Stimulated activated CD4-positive, alpha-beta T cell treated with anti-CD3 and anti-CD28 coated beads, Interleukin-4, amount 100 ng/mL, for 4 hours (primary cell): ENCODE measurements around the gene GNL2.
"Not testable (repeated sequence)": the region's sequence is repeated elsewhere in the genome, so short reads cannot be mapped to it uniquely, and the experiment has no call there.

ENCODE experiments used
- DNase-seq, 2 experiments: peaks; one replicate each; pipeline ENCODE4 v3.0.0-alpha.2; 2020

GNL2 gene

GRCh38 chr1:37559080-37559479, 36.7 kb downstream of the GNL2 start:
- DNase-seq: no peak

- no peak for DNase-seq
These were observed 37.3 kb downstream of the GNL2 start for GRCh38 chr1:37558411-37558810.

GRCh38 chr1:37557402-37557801, 38.3 kb downstream of the GNL2 start:
- DNase-seq: no peak

DNA sequence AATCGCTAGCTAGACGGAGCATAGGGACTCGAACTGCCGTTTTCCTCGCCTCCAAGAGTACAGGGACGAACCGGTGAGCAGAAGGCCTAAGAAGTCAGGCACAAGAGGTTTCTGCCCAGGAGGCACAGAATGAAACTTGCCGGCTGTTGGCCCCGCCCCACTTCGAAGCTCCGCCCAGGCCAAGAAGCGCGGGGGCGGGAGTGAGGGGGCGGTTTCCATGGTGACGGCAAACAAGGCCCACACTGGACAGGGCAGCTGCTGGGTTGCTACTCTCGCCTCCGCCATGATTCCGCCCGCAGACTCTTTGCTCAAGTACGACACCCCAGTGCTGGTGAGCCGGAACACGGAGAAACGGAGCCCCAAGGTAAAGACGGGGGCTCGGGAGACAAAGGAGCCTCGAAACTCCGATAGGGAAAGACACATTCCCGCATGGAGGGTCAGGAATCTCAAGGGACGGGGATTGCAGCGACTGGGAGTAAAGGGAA, 39.0 kb downstream of the GNL2 start, which contains the start of gene DNALI1:
Gene DNALI1, plus strand, starts transcription at position 229 of the 485 bp plus-strand sequence. Its CDS starts 55 bp downstream, at position 284.
- peak in 1 of 2 experiments; percentile 9 for DNase-seq

DNA sequence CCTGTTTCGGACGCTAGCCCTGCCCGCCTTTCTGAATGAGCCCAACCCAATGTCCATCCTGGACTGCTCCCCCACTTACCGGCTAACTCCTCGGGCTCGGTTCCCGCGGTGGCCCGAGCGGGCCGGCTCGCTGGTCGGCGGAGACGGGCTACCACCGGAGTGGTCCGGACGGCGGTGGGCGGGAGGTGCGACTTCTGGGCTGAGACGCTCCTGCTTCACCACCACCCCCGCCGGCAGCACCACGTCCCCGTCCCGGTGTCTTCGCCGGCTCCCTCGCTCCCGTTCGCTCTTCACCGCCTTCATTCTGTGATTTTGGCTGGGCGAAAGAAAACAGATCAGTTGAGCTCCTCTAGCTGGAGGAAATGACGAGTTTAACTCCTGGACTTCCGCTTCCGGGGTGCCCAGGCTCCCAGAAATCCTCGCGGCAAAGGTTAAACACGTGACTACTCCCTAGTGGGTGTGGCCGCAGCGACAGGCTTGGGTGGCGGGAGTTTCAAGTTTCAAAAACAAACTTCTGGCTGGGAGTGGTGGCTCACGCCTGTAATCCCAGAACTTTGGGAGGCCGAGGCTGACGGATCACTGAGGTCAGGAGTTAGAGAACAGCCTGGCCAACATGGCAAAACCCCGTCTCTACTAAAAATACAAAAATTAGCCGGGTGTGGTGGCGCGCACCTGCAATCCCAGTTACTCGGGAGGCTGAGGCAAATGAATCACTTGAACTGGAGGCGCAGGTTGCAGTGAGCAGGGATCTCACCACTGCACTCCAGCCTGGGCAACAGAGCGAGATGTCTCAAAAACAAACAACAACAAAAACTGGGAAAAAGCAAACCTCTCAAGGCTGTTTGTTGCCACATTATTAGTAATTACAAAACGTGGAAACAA, 41.6 kb downstream of the GNL2 start, which contains the start of gene SNIP1:
Gene SNIP1, minus strand, starts transcription at position 367 of the 882 bp plus-strand sequence. Its CDS starts 64 bp downstream, at position 303.
- peak; percentile 75 to 93 for DNase-seq

- DNase-seq: no peak
These were observed 42.2 kb downstream of the GNL2 start for GRCh38 chr1:37553598-37553926.

- no peak for DNase-seq
These were observed 46.4 kb downstream of the GNL2 start for GRCh38 chr1:37549341-37549740.

GRCh38 chr1:37545019-37545418, 50.7 kb downstream of the GNL2 start:
- DNase-seq: no peak

DNA sequence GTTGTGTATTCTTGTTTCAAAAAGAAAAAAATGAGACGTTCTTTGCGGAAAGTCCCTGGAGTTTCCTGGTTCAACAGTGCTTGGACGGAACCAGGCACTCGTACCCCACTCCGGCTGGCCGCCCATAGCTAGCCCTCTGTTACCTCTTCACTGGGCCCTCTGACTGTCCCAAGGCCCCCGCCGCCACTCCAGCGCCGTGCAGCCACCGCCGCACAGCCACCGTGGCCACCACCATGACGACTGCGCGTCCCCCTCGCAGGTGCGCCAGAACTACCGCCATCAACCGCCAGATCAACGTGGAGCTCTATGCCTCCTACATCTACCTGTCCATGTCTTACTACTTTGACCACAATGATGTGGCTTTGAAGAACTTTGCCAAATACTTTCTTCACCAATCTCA, 51.2 kb downstream of the GNL2 start:
- DNase-seq: no peak

DNA sequence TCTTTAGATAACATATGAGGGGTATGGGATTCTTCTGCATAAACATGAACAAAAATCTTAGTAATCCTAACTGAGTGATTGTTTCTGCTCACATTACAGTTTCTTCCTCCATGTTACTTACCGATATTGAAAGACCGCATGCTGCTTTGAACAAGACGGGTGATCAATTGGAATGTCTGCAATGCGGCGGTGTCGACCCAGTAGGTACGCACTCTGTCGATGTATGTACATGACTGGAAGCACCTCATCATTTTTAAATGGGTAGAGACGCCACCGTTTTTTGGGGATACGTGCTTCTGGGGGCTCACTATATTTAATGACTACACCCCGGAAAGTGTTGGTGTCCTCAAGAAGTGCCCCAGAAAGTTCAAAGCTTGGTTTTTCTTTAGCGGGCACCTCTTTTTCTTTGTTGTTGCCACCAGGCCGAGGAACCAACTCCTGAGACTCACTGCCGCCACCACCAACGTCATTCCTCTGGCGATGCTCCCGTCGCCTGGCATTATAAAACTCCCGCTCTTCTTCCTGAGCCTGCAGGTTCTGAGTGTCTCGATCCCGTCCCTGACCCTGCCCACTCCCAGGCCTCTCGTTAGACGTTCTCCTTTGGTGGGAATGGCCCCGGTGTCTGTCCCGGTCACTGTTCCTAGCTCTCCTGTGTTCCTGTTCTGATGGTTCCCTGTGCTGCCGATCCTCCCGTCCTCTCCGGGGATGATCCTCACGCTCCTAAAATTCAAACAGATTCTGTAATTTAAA, 55.5 kb downstream of the GNL2 start:
- DNase-seq: no peak

DNA sequence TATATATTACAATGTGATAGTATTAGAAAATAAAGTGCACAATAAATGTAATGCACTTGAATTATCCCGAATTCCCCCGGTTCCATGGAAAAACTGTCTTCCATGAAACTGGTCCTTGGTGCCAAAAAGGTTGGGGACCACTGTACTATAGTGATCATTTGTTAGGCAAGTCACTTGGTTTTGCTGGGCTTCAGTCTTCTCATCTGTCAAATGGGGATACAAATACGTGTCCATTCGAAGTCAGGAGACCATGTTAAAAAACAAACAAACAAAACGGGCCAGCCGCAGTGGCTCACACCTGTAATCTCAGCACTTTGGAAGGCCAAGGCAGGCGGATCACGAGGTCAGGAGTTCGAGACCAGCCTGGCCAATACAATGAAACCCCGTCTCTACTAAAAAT, 56.6 kb downstream of the GNL2 start:
- not testable (repeated sequence) for DNase-seq

- no peak for DNase-seq
These were observed 58.4 kb downstream of the GNL2 start for GRCh38 chr1:37537378-37537777.

DNA sequence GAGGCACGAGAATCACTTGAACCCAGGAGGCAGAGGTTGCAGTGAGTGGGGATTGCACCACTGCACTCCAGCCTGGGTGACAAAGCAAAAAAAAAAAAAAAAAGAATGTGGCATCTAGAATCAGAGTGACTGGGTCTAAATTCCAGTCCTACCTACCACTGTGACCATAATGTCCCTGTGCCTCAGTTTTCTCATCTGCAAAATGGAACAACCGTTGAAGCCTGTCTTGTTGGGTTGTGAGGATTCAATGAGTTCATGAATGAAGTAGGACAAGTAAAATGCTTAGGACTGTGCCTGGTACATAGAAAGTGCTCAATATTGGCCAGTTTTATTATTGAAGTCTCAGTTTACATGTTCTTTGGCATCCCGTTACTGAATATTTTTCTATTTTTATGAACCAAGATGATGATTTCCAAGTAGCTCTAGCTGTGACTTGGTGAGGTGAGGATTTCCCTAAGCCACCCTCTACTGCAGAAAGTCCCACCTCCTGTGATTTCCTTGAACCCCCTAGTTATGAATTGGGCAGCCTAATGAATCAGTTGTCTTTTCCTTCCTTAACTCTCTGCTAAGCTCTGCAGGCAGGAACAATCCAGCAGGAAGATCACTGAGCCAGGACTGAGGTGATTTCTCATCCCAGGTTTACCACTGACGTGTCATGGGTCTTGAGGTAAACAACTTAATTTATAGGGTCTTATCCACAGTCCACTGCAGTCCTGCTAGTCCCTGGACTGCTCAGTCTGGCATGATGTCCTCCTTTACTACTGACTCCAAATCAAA, 62.2 kb downstream of the GNL2 start:
- DNase-seq: no peak

GRCh38 chr1:37532418-37533156, 63.1 kb downstream of the GNL2 start:
- not testable (repeated sequence) for DNase-seq

DNA sequence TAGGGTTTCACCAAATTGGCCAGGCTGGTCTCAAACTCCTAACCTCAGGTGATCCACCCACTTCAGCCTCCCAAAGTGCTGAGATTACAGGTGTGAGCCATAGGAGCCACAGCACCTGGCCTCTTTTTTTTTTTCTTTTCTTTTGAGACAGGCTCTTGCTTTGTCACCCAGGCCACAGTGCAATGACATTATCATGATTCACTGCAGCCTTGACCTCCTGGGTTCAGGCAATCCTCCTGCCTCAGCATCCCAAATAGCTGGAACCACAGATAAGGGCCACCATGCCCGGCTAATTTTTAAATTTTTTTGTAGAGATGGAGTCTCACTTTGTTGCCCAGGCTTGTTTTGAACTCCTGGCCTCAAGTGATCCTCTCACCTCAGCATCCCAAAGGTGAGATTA, 65.8 kb downstream of the GNL2 start:
- not testable (repeated sequence) for DNase-seq

- DNase-seq: peak in 1 of 2 experiments; percentile 3
These were observed 76.1 kb downstream of the GNL2 start for GRCh38 chr1:37519613-37520012.

GRCh38 chr1:37518929-37519328, 76.8 kb downstream of the GNL2 start:
- DNase-seq: peak in 1 of 2 experiments; percentile 45

DNA sequence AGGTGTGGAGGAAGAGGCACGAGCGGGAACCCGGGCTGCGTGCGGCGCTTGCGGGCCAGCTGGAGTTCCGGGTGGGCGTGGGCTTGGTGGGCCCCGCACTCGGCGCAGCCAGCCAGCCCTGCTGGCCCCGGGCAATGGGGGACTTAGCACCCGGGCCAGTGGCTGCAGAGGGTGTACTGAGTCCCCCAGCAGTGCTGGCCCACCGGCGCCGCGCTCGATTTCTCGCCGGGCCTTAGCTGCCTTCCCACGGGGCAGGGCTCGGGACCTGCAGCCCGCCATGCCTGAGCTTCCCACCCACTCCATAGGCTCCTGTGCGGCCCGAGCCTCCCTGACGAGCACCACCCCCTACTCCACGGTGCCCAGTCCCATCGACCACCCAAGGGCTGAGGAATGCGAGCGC, 77.5 kb downstream of the GNL2 start:
- DNase-seq: not testable (repeated sequence)

- no peak for DNase-seq
These were observed 78.2 kb downstream of the GNL2 start for GRCh38 chr1:37517569-37517968.
